CD4-positive, alpha-beta T cell treated with Interleukin-21 for 1 hour (primary cell): ENCODE data around the gene PDGFD.

Experiments used
- DNase-seq: peaks from one replicate; pipeline ENCODE4 v3.0.0-alpha.2; 2020

Gene PDGFD

GRCh38 chr11:103872748-103873147 is 291.2 kb downstream of the PDGFD start:
- DNase-seq: no peak

DNA sequence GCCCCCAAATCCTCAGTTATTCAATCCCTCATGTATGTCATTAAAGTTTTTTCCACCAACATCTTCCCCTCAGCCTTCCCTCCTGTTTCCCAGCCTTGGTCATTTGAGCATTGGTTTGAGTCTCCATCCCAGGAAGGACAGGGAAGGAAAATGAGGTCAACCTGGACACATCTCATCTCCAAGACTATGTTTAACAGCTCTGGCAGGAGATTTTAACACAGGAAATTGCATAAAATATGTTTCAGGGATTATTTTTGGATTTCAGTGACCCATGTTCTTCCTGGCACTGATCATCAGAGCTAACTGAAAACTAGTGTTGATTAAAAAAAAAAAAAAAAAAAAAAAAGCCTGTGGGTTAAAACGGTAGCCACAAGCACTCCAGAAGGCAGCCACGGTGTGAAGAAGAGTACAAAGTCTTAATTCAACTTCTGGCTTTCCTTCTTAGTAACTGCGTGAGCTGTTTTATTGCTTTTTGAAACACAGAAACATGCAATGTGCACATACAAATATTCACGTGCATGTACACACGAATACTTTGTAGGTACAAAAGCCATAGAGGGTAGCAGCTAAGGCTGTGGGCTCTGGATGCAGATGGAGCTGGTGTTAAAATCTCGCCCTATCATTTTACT is 291.9 kb downstream of the PDGFD start:
- DNase-seq: no peak

DNA sequence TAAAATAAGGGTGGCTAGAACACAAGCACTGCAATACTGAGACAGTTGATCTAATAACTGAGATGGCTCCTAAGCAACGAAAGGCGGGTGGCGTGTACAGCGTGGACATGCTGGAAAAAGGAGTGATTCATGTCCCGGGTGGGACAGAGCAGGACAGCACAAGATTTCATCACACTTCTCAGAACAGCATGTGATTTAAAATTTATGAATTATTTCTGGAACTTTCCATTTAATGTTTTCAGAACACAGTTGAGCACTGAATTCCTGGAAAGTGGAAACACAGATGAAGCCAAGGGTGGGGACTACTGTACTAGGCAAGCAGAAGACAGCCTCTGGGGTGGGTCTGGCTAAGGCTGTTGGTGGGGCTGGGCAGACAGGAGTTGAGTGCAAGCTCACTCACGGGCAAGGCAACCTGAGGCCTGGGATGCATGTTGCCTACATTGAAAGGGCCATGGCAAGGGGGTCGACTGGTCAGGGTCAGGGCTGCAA is 293.1 kb downstream of the PDGFD start:
- DNase-seq: no peak

- no peak for DNase-seq
Observed at GRCh38 chr11:103867481-103867880, 296.5 kb downstream of the PDGFD start.

DNA sequence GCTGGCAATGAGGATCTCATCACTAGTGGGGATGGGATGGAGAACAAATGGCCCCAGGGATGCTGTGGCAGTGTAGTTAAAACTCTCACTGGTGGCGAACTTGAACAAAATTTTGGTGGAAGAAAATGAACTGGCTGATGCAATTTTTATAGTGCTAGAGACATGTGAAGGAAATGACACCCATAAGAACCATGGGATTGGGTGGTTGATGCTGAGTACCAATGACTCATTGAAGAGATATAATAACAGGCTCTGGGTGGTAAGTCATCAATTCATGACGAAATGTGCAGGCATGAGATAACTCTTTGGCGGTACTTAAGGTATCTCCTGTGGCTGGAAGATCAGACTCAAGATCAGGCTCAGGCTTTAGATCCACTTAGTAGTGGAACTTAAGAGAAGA is 300.4 kb downstream of the PDGFD start:
- DNase-seq: no peak

DNA sequence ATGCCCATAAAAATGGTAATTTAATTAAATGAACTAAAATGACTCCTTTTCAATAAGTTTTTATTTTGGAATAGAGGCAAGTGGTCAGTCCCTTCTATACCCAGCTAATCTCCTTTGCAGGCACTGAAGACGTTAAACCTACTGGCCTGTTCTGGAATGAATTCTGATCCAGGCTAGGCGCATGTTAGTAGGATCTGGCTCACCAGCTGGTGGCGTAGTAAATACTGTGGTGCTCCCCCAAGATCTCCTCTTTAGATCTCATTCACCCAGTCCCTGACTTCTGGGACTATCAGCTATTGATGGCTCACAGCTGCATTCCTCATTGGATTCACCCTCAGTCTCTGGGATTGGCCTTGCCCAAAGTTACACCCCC is 301.2 kb downstream of the PDGFD start:
- DNase-seq: no peak

GRCh38 chr11:103862094-103862801 is 301.7 kb downstream of the PDGFD start:
- no peak for DNase-seq
